T-helper 1 cell treated with Interleukin-12 subunit alpha and Interleukin-12 subunit beta and Interleukin-4 antibody, amounts not matched to agents 30 ng/mL and 1 ng/mL, for 36 hours (primary cell): ENCODE data around the gene FBXO8. TPM values are rescaled to one million over a fixed set of nuclear protein-coding genes. Genes with fewer than 3 reads are reported as not detected.

Experiments used
- intact Hi-C: fragments of 100-400 bp; cut with micrococcal nuclease; formaldehyde crosslinking; loops from one replicate; pipeline ENCODE4 v1.15.1; 2024
- total RNA-seq: library from RNA; stranded (reverse); gene quantifications from 2 replicates; pipeline ENCODE4 v1.2.3, GENCODE V29; 2022

The FBXO8 gene
- total RNA-seq, 1 donor from 2014 or later, result 21.1 TPM

DNA sequence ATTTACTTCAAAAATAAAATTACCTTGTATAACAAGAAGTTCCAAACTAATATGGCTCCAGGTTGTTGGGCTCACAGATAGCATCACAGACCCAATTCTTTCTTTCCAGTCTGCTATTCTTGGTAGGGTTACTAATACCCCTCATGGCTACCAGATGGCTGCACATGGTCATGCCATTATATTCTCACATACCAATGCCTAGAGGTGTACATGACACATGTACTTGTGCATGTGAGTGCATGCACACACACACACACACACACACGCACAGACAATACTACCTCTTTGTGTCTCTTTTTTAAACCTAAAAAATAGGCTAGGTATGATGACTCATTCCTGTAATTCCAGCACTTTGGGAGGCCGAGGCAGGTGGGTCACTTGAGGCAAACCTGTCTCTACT is 31.1 kb downstream of the FBXO8 start:
- intact Hi-C loops, result no loop called here

DNA sequence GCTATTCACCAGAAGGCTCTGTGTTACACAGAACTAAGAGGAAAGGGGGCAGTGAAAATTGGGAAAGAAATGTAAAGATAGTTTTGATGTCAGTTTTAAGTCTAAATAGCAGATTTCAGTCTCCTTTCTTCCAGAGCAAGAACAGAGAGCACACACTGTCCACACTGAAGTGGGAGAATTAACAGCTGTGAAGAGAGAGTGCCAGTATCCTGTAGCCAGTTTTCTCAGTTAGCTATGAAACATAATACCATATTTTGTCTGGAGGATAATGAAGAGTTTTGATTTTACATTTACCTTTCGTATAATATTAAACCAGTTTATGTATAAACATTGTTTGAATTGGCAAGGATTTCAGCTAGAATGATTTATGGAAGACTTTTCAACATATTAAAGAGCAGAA is 35.1 kb downstream of the FBXO8 start:
- intact Hi-C loops, result no loop called here

DNA sequence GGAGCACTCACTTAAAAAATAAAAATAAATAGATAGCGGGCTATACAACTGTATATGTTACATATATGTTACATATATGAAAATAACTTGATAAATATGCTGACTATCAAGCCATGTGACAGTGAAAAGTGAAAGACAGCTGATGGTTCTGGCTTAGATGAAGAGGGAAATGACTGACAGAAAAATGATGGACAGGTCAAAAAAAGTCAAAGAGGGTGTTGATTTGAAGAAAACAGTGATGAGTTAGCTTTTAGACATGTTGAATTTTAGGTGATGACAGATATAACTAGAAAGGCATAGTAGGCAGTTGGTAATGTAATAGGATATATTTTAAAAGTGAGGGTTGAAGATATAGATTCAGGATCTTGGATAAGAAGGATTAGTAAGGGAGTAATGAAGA is 37.8 kb downstream of the FBXO8 start:
- intact Hi-C loops, result no loop called here

DNA sequence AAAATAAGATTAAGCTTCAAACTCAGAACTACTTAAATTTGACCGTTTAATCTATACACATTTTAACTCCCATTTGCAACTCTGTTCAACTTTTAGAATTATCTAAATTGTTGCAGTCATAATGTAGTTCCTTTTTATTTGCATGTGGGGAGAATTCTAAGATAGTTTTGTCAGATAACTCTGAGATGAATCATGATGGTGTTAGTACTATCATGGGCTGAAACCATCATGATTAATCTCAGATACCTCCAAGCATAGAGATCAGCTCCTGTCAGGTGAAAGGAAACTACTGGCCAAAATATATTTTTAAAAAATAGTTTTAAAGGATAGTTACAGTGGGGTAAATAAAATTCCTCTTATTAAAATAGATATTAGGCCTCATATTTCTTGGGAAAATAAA is 39.0 kb downstream of the FBXO8 start:
- intact Hi-C loops, result no loop called here

DNA sequence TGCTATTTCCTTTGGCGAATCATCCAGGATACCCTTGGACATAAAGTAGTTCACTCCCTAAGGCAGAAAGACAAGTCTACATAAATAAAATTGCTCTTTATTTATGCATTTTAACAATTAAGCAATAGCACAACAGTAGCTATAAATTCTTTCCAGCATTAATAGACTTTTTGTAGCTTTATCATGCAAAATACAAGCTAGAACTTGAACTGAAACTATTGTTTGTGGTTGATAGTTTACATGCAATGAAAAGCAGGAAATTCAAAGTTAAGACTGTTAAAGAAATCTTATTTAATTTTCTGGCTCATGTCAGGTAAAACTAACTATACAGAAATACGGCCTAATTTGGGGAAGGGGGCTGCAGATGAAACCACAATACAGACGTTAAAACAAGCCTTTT is 42.3 kb downstream of the FBXO8 start:
- intact Hi-C loops, result no loop called here

DNA sequence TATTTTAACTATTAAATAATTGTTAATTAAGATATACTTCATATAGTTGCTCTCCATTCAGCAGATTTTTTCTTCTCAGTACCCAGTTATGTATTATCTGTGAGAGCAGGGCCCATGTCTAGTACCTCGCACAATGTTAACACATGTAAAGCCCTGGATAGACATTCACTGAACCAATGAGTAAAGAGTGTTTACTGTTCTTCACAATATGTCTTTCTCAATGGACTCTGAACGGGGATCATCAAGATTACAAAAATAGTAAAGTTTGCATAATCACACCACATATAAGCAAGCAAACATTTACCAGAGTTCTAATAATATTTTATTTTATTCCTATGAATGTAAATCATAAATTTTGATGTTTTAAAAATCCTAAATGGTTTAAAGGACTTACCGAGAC is 47.1 kb downstream of the FBXO8 start:
- intact Hi-C loops, result no loop called here

DNA sequence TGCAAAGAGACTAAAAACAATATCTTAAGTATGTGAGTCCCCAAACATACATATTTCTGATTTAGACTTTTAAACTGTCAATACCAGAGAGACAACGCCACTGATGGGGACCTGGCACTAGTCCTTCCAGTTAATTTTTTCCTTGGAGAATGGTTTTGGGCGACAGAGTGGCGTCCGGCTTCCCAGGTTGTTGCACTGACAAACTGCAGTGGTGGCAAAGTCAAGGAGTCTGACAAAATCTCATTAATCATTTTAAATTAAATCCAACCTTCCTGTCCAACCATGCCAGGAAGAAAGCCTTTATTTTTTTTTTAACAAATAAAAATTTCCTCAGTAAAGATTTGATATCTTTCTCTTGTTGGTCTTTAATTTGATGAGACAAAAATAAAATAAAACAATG is 52.8 kb downstream of the FBXO8 start:
- intact Hi-C loops, result no loop called here

DNA sequence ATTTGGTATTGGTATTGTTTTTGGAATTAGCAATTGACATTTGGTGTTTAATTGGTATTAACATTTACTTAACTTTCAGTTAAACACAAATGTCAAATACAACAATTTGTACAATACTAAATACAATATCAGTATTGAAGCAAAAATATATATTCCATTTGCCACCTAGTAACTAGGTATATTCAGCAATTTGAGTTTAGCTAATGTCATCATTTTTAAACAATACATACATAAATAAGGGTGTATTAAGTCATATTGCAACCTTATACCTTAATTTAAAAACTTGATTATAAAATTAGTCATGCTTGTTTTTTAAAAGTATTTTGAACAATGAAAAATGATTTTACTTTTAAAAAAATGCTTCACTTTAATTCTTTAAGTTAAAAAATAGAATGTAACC is 53.3 kb downstream of the FBXO8 start:
- intact Hi-C loops, result no loop called here

DNA sequence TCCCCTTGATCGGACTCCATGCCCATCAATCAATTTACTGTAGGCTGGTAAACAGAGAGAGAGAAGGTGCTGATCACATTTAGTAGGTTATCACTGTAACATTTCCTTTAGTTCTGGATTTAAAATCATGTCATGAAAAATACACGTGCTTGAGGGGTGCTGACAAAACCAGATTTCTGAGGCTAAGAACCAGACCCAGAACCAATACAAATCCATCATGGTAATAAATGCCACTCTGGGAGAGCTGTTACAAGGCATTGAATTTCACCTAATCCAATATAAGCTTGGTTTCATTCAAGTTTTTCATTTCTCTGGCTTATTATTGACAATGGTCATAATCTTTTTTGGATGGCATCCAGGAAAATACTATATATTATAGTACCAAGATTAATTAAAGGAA is 54.5 kb downstream of the FBXO8 start:
- intact Hi-C loops, result no loop called here

DNA sequence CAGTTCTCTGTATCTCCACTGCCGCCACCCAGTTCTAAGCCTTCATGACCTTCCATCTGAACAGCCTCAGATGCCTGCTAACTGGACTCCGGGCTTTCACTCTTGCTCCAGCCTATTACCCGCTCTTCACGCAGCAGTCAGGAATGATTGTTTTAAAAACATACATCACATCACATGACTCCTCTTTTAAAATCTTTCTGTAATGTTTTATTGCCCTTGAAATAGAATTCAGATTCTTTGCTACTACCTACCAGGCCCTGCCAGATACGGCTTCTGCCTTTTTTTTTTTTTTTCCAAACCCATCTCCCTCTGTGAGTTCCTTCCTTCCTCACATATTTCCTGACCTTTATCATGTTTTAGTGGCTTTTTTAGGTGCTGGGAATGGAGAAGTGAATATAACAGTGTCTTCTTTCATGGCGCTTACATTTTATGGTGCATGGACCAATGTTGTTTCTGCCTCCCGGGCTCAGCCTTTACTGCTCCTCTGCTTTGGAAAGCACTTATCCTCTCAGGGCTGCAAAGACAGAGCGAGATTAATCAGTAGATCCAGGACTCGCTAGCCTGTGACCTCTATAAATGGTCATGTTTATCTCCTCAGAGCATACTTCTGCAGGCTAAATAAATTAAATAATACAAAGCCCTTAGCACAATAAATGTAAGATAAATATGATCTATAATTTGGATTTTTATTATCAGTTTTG is 58.0 kb downstream of the FBXO8 start:
- intact Hi-C loops, result no loop called here

DNA sequence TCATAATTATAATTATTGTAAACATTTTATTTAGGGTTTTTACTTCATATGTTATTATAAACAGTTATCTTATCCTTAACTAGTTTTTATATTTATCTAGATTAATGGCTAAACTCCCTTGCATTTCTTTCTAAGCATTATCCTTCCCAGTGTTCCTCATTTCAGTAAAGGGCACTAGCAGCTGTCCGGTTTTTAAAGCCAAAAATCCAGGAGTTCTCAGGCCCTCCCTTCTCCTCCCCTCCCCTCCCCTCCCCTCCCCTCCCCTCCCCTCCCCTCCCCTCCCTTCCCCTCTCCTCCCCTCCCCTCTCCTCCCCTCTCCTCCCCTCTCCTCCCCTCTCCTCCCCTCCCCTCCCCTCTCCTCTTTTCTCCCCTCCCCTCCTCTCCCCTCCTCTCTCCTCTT is 58.9 kb downstream of the FBXO8 start:
- intact Hi-C loops, result no loop called here

DNA sequence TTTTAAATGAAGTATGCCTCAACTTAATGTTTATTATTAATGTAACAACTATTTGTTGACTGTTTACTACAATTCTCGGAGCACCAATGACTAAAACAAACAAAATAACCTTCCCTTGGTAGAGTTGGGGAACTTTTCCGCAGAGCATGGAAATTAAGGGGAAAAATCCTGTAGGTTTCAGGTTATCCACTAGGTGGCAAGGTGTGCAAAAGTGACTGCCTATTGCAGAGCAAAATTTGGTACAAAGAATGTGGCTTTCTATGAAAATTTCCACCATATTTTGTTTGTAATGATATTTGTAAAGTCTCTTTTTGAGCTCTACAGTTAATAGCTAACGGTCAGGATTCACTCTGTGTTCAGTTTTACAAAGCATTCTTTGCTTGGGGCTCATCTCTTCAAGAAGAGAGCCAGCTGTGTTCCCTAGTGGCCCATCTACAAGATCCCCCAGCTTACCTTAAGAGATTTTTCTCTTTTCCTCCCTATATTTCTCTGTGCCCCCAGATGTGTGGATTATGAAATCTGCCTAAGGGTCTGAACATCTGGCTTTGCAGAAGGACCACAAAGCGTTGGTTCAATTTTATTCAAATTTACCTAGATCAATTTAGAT is 61.1 kb downstream of the FBXO8 start:
- intact Hi-C loops, result loop anchor here (1.0 to 2.0 kb wide), 4 partner anchors 60 to 492 kb away; partner anchors contain the start of genes CEP44 and FBXO8

DNA sequence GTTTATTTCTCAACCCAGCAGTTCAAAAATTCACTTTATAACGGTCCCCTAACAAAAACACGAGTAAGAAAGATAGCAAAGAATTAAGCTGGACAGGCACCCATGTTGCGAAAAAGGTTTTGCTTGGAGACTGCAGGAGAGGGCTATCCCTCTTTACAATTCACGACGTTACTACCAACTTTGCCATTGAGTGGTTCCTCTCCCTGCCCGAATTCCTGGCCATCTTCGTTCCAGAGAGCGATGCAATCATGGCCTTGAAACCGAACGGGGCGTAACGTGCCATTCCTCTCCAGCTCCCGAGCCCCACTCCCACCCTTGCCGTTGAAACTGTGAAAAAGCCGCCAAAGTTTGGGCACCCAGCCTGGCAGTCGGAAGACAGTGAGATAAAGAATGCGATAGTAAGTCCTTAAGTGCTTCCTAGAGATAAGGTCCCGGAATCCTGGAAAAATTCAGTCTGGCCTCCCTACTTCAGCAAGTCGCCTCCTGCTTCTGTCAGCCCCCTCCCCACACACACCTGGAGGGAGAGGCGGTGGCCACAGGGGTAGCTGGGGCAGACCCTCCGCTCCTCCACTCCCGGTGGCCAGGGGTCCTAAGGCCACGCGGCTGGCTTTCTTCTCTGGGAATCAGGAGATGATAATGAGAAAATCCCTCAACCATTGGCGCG is 65.2 kb downstream of the FBXO8 start:
- intact Hi-C loops, result loop anchor here (5.0 kb wide), 1 partner anchor 711 kb away; no protein-coding TSS in a partner anchor

DNA sequence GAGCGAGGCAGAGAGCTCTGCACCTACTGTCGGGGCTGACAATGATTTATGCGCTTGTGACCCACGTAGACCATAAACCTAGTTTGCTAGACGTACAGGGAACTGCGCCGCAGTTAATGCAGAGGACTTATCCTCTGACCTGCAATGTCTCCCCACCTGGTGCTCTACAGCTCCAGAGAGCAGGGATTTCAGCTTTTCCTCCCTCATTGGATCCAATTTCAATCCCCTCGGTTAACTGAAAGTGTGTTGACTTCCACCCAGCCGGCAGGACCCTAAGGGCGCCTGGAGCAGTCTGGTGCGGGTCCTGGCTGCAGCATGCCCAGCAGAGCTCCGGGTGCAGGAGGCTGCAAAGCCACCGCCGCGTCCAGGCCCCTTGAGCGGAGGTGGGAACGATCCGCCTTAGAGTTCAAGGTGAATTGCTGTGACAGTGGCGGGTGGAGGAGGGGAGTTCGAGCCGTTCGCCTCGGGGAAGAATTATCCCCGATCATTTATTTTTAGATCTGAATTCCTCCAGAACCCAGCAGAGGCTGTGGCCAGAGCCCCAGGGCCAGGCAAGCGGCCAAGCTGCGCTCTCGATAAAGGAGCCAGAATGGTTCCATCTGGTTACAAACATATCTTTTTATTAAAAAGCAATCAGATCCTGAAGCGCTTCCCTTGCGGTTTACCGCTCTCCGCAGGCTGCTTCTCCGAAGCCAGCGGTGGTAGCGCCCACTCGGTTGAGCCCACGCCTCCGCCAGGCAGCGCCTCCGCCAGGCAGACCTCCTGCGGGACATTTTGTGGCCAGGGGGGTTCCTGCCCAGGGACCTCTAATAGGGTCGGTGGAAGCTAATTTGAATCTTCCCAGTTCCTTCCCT is 66.0 kb downstream of the FBXO8 start:
- intact Hi-C loops, result loop anchor here (2.0 to 5.0 kb wide), 2 partner anchors 611 to 710 kb away; partner anchors contain the start of gene GLRA3

DNA sequence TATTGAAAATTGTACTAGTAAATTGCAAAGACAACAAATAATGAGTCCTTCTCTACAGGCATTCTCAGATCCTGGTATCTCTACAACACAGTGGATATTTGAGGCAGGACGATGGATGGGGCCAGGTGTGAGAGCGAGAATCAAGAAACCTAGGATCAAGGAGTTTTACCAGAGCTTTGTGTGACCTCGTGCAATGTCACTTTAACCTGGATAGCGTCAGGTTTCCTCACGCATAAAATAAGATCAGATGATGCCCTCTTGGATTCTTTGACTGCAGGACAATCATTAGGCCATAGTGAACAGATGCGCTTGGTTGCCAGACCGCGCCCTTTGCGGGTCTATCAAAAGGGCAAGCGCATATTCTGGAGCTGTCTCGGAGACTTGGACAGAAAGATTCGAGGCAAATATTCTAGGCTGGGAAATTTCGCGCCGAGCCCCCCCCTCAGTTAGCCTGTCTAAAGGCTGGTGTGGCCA is 66.6 kb downstream of the FBXO8 start:
- intact Hi-C loops, result loop anchor here (2.0 to 5.0 kb wide), 2 partner anchors 612 to 710 kb away; partner anchors contain the start of gene GLRA3

DNA sequence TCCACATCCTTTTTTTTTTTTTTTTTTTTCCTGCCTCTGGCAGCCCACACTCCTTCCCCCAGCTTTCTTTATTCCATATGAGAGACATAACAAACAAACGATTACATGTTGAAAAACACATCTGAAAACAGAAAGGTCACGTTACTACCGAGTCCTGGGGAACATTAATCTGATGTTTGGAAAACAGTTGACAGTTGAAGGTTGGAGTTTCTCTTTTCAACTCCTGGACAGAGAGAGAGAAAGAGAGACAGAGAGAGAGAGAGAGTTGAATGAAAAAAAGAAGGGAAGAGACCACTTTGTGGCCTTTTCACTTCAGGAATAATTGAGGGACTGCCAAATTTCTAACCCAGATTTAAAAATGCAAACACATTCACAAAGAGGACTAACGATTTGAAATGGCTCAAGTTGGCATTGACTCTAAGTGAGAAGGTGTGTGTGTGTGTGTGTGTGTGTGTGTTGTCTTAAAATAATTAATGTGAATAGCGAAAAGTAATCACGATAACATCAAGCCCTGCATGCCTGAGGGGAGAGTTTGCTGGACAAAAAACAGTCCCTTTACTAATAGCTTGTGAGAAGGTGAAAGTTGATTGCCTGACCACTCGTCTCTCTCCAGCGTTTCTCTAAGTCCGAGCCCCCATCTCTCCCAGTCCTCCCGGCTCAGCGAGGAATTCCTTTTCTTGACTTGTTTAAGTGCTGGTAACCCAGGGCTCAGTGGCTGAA is 67.3 kb downstream of the FBXO8 start:
- intact Hi-C loops, result loop anchor here (2.0 to 5.0 kb wide), 3 partner anchors 613 to 709 kb away; partner anchors contain the start of gene GLRA3

DNA sequence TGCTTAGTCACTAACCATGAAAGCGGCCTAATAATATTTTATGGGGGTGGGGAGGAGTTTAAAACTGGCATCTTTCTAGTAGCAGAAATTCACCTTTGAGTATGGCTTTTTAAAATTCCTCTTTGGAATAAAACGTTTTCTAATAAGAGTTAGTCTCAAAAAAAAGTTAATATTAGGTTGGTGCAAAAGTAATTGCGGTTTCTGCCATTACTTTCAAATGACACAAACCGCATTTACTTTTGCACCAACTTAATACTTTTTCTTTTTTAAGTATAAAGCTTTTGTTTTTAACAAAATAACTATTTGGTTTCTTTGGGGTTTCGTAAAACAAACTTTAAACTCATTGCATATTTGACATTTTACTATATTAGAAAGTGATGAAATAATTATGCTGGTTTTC is 68.4 kb downstream of the FBXO8 start:
- intact Hi-C loops, result loop anchor here (2.0 to 5.0 kb wide), 2 partner anchors 690 to 708 kb away; no protein-coding TSS in a partner anchor

DNA sequence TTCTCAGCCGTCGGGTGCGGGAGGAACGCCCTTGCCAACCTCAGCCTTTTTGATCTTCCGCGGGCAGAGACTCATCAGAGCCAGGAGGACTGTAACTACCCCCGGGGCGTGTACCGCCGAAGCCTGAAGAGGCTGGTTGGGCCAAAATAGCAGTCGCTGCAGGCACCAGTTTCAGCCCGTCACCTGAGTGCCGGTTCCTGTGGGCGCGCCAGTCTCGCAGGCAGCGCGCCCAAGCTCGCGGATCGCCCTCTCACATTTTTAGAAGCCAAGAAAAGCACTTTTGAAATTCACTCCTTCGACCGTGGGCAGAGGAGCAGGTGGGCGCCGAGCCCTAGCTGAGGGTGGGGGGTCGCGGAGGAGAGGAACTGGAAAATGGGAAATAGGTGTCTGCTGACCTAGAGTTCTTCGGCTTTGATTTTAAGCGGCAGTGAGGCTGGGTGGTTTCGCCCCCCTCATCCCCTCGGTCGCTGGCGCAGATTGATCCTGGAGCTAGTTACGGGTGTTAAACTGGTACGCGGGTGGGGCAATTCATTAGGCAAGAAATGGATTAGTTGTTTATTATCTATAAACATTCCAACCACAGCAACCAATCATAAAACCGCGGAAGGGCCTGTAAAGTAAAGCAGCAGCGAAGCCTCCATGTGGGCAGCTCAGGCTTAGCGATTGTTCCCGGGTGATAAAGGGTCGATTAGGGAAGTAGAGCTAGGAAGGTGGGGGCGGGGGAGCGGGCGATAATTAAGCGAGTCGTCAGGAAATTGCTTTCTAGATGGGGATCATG is 69.2 kb downstream of the FBXO8 start:
- intact Hi-C loops, result loop anchor here (2.0 kb wide), 1 partner anchor 689 kb away; no protein-coding TSS in a partner anchor

DNA sequence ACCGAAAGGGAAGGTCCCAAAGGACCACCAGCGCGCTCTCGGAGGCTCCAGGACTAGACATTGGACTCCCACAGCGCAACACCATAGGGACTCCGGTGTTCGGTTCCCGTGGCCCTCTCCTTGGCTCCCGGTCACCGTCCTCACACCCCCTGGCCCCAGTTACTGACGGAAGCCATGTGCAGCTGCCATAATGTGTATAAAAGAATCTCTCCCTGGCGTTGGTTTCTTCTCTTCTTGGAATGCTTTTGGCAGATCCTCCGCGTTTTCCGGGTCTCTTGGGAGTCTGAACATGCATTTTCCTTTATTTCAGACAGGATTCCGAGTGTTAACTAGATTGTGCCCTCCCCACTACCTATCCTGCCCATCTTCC is 69.8 kb downstream of the FBXO8 start:
- intact Hi-C loops, result loop anchor here (2.0 kb wide), 1 partner anchor 689 kb away; no protein-coding TSS in a partner anchor

DNA sequence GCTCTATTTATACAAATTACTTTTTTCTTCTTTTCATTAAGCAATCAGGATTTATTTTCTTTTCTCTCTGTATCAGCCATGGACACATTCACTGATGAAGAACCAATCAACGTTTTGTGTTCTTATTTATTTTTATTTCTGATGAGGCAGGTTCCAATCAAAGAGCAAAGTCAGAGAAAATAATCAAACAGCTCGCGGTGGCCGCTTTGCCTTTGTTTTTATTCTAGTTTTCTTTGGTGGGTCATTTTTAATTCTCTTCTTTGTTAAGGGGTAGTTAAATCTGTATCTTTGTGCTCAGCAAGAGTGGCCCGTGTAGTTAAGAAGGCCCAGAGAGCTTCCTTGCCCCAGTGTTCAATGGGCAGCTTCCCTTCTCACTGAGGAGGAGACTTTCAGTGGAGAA is 71.4 kb downstream of the FBXO8 start:
- intact Hi-C loops, result no loop called here
